HepG2 (cell line): ENCODE results near the gene PSMC1. TPM values are rescaled to one million over a fixed set of nuclear protein-coding genes. Genes with fewer than 3 reads are reported as not detected.
A peak's percentile ranks its signal among the peaks of the same experiment; 100 is the strongest.

Experiments
- ATAC-seq: fragments of 200-7000 bp; cut with Tn5 transposase; 3 replicates; pipeline ENCODE4 v1.9.1; 2020; ENCODE audit warnings: mild to moderate bottlenecking, moderate library complexity
- BruUV-seq: library from RNA; stranded (reverse); fragments of 400-500 nt; replicated peaks from 2 replicates; lab custom pipeline; 2021; lab: Mats Ljungman, UMichigan
- CTCF ChIA-PET: fragments of 300-600 bp; formaldehyde crosslinking; extraction: SDS; loops from one replicate; lab custom pipeline; 2021; ENCODE audit warnings: low total read pairs, inconsistent platforms, low intra/inter-chr PET ratio; lab: Yijun Ruan, JAX
- POLR2A ChIA-PET: fragments of 350-600 bp; sonication (Branson Sonifier 250); formaldehyde crosslinking; loops from one replicate; lab custom pipeline; 2020; ENCODE audit warnings: antibody characterized with exemption, inconsistent platforms; lab: Yijun Ruan, JAX
- DNase-seq: peaks from one replicate; pipeline ENCODE4 v3.0.0-alpha.2; 2015; ENCODE audit warnings: low spot score
- FAIRE-seq: peaks from 3 replicates; lab custom pipeline; 2011; peaks lifted over from hg19 to GRCh38; lab: Jason Lieb, UNC
- H2AFZ ChIP-seq: one replicate; pipeline ENCODE4 v1.6.1; 2011; ENCODE audit warnings: low read length, inconsistent platforms
- H3K27ac ChIP-seq: fragments of 300-600 bp; 3 replicates; pipeline ENCODE4 v1.8.0; 2011; ENCODE audit warnings: mixed run types, mild to moderate bottlenecking, mixed read lengths, low read length, inconsistent platforms; ENCODE audit not compliant: insufficient read depth; ENCODE audit errors: extremely low read length
- H3K27me3 ChIP-seq, 2 experiments: fragments of 200-600 bp in 1 of 2; 2 replicates in 1 of 2; 3 replicates in 1 of 2; pipeline versions ENCODE4 v1.6.0 to v1.8.0; 2011; ENCODE audit warnings: low read length in 2 of 2, mild to moderate bottlenecking in 2 of 2, moderate library complexity in 2 of 2, inconsistent platforms in 1 of 2; ENCODE audit not compliant: insufficient read depth in 2 of 2, control insufficient read depth in 1 of 2
- H3K36me3 ChIP-seq, 2 experiments: fragments of 200-600 bp in 1 of 2; replicated peaks in 1 of 2; 2 replicates in 1 of 2; 3 replicates in 1 of 2; pipeline versions ENCODE4 v1.5.1 to v1.8.0; 2011; ENCODE audit warnings: low read length in 2 of 2, inconsistent platforms in 1 of 2; ENCODE audit not compliant: insufficient read depth in 2 of 2, control insufficient read depth in 1 of 2
- H3K4me1 ChIP-seq: 2 replicates; pipeline ENCODE4 v1.5.1; 2012; ENCODE audit warnings: low read length, inconsistent platforms; ENCODE audit not compliant: insufficient read depth
- H3K4me2 ChIP-seq: 2 replicates; pipeline ENCODE4 v1.6.0; 2011; ENCODE audit warnings: low read depth, low read length, inconsistent platforms
- H3K4me3 ChIP-seq, 3 experiments: fragments of 200-600 bp in 1 of 3; sonication (generic), shearing (Covaris generic) in 1 of 3; replicated peaks in 1 of 3; 2 replicates each; pipeline ENCODE4 v1.5.1; 2011 to 2016; ENCODE audit warnings: low read length in 3 of 3, inconsistent platforms in 2 of 3, low read depth in 2 of 3, mild to moderate bottlenecking in 2 of 3, control low read depth in 1 of 3, mixed read lengths in 1 of 3; ENCODE audit not compliant: insufficient read depth in 1 of 3
- H3K79me2 ChIP-seq: one replicate; pipeline ENCODE4 v1.6.1; 2011; ENCODE audit warnings: low read length, inconsistent platforms; ENCODE audit not compliant: insufficient read depth
- H3K9ac ChIP-seq: 2 replicates; pipeline ENCODE4 v1.6.0; 2011; ENCODE audit warnings: mild to moderate bottlenecking, low read depth, low read length, inconsistent platforms; ENCODE audit not compliant: insufficient read depth
- H3K9me3 ChIP-seq: 2 replicates; pipeline ENCODE4 v1.5.1; 2012; ENCODE audit warnings: mild to moderate bottlenecking, low read length
- H4K20me1 ChIP-seq: 2 replicates; pipeline ENCODE4 v1.6.0; 2011; ENCODE audit warnings: inconsistent platforms, mild to moderate bottlenecking, low read length, moderate library complexity; ENCODE audit not compliant: insufficient read depth
- FOXK1 ChIP-seq: sonication (generic); formaldehyde crosslinking; IDR thresholded peaks from 2 replicates; pipeline ENCODE4 v1.4.0; 2020; ENCODE audit warnings: low read depth, missing genetic modification reagents, borderline replicate concordance
- GFI1 ChIP-seq: sonication (generic); formaldehyde crosslinking; IDR thresholded peaks from 2 replicates; pipeline ENCODE4 v1.5.0; 2020; ENCODE audit warnings: missing genetic modification reagents, mild to moderate bottlenecking, borderline replicate concordance
- KDM2A ChIP-seq: sonication (generic); formaldehyde crosslinking; IDR thresholded peaks from 2 replicates; pipeline ENCODE4 v1.4.0; 2020; ENCODE audit warnings: low read depth, missing genetic modification reagents, borderline replicate concordance
- RNF2 ChIP-seq: fragments of 450-650 bp; conservative IDR thresholded peaks from 2 replicates; pipeline ENCODE4 v1.6.1; 2016; ENCODE audit warnings: low read depth
- SETDB1 ChIP-seq: sonication (generic); formaldehyde crosslinking; IDR thresholded peaks from 2 replicates; pipeline ENCODE4 v1.5.1; 2020; ENCODE audit warnings: missing genetic modification reagents, mild to moderate bottlenecking, borderline replicate concordance
- TEAD2 ChIP-seq: sonication (generic); formaldehyde crosslinking; IDR thresholded peaks from 2 replicates; pipeline ENCODE4 v1.9.0; 2021; ENCODE audit warnings: missing genetic modification reagents
- TEAD3 ChIP-seq: optimal IDR thresholded peaks from 2 replicates; pipeline ENCODE3; 2016; ENCODE audit warnings: borderline replicate concordance
- WGBS: methylation state at CpG from one replicate; pipeline ENCODE4 v1.1.6; 2017; ENCODE audit warnings: low lambda C conversion rate; 5-methylcytosine and 5-hydroxymethylcytosine counted together
- in situ Hi-C: cut with HindIII; loops from 2 replicates; pipeline ENCODE4 v1.10.0; 2017; ENCODE audit warnings: low pct_unique_long_range_greater_than_20kb; ENCODE audit not compliant: extremely low pct_ligation_motif_present
- intact Hi-C: fragments of 100-400 bp; cut with micrococcal nuclease; formaldehyde crosslinking; loops from one replicate; pipeline ENCODE4 v1.10.0; 2022; ENCODE audit not compliant: unreplicated experiment
- polyA plus RNA-seq, 8 experiments: library from polyadenylated mRNA; depleted of rRNA in 3 of 8; stranded (reverse) in 7 of 8; unstranded in 1 of 8; fragments of >200 nt; fragmentation: Illumina TruSeq in 4 of 8; extraction: Trizol in 4 of 8; gene quantifications; 2 replicates each; pipeline versions ENCODE4 v1.2.1 to v1.2.3, GENCODE V29; 2011 to 2016; ENCODE audit warnings: low read depth in 4 of 8, missing spikeins in 1 of 8, mixed read lengths in 1 of 8; ENCODE audit not compliant: insufficient read depth in 1 of 8
- total RNA-seq, 5 experiments: library from RNA; depleted of rRNA; stranded (reverse); fragments of >200 nt; fragmentation: Illumina TruSeq; extraction: Trizol; gene quantifications; 2 replicates each; pipeline ENCODE4 v1.2.3, GENCODE V29; 2016; ENCODE audit warnings: low read depth in 1 of 5
- TF ChIP-seq, protein P1 (sequence below), 2 experiments: sonication (generic) in 1 of 2; formaldehyde crosslinking in 1 of 2; IDR thresholded peaks; 2 replicates each; pipeline versions ENCODE4 v1.5.1 to v1.6.1; 2011 to 2020; ENCODE audit warnings: borderline replicate concordance in 1 of 2, low read depth in 1 of 2, low read length in 1 of 2, mild to moderate bottlenecking in 1 of 2, missing genetic modification reagents in 1 of 2, moderate library complexity in 1 of 2

PSMC1 gene
- total and polyA plus RNA-seq, 2 of the 13 experiments (the other 11 are each of a cell fraction or from before 2014, with no cell fraction given): 48.6 to 167 TPM

DNA sequence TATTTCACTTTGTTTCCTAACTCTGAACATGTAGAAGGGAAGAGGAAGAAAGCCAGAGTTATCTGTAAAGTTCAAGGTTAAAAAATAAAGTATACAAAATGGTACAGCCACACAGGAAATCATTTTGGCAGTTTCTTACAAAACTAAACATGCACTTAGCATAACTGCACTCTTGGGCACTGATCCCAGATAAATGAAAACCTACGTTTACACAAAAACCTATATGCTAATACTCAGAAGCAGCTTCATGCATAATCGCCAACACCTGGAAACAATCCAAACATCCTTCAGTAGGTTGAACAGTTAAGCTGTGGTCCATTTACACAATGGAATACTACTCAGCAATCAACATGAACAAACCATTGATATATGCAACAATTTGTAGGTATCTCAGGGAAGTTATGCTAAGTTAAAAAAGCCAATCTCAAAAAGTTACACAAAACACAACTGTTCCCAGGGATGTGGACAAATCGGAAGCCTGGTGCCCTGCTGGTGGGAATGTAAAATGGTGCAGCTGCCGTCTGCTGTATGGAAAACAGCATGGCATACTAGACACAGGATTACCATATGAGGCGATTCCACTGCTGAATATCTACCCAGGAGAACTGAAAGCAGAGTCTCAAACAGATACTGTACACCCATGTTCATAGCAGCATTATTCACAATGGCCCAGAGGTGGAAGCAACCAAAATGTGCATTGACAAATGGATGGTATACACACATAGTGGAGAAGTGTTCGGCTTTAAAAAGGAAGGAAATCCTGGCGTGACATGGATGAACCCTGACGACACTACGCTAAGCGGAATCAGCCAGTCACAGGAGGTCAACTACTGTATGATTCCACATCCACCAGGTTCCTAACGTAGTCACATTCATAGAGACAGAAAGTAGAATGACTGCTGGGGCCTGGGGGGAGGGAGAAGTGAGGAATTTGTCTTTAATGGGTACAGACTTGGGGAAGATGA, 37.7 kb downstream of the PSMC1 start:
- POLR2A ChIA-PET: no interaction called here
- CTCF ChIA-PET: no interaction called here
- WGBS: 96% methylated on average over 11 of the region's 11 CpGs

DNA sequence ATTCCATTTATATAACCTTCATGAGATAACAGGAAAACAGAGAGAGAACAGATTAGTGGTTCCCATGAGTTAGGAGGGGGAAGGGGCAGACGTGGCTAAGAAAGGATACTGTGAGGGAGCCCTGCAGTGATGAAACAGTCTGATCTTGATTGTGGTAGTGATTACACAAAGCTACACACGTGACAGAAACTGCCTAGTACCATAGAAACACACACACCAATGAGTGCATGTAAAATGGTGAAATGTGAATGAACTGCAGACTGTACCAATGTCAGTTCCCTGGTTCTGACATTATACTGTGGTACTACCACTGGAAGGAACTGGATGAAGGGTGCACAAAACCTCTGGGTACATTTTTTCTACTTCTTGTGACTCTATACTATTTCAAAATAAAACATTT, 38.5 kb downstream of the PSMC1 start:
- Histone ChIP-seq H3K27ac (no peak overlapping the region), H3K4me2 (no peak overlapping the region), H3K9me3 (no peaks in the 10 kb centered on the region), H4K20me1 (no peaks in the 10 kb centered on the region), H3K79me2 (no peaks in the 10 kb centered on the region), H3K4me3 (no peak overlapping the region), H3K27me3 (no peaks in the 10 kb centered on the region), H3K4me1 (no peaks in the 10 kb centered on the region), H3K36me3 (peaks cover 4 to 57% of the 10 kb centered on the region in 2 experiments; a peak in 4 of 5 replicates), H2AFZ (no peak overlapping the region), H3K9ac (no peak overlapping the region)
- DNase-seq (no peak), FAIRE-seq (no peak), ATAC-seq (no peak)
- no peak for TF ChIP-seq RNF2
- TF ChIP-seq, protein P1, sequence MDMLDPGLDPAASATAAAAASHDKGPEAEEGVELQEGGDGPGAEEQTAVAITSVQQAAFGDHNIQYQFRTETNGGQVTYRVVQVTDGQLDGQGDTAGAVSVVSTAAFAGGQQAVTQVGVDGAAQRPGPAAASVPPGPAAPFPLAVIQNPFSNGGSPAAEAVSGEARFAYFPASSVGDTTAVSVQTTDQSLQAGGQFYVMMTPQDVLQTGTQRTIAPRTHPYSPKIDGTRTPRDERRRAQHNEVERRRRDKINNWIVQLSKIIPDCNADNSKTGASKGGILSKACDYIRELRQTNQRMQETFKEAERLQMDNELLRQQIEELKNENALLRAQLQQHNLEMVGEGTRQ (IDR thresholded peaks at IDR 0.05; ENCODE audit: low read depth, low read length): no peak
- TF ChIP-seq, protein P1 (CRISPR knock-in tag; IDR thresholded peaks at IDR 0.05; ENCODE audit: borderline replicate concordance): no peak
- TF ChIP-seq GFI1 (CRISPR knock-in tag): no peak
- no peak for TF ChIP-seq FOXK1
- TF ChIP-seq TEAD2 (CRISPR knock-in tag): no peak
- TF ChIP-seq SETDB1 (CRISPR knock-in tag): no peak
- CTCF ChIA-PET: no interaction called here
- 94% methylated on average over 2 of the region's 2 CpGs for WGBS
- intact Hi-C loops: no loop called here
- in situ Hi-C loops: no loop called here
- POLR2A ChIA-PET: no interaction called here
- no TSS peak for BruUV-seq

More for the DNA sequence above, 37.7 kb downstream of the PSMC1 start:
- DNase-seq: no peak
- ATAC-seq: peak; percentile 57; the same call in 2 of the 3 replicates
- Histone ChIP-seq H3K4me1 (no peaks in the 10 kb centered on the region; the same call in 1 of the 2 replicates), H3K36me3 (peaks cover 4 to 59% of the 10 kb centered on the region in 2 experiments), H3K27me3 (no peaks in the 10 kb centered on the region), H3K27ac (no peak overlapping the region), H3K4me3 (no peak overlapping the region), H3K9ac (no peak overlapping the region), H3K9me3 (no peaks in the 10 kb centered on the region), H4K20me1 (no peaks in the 10 kb centered on the region)
- BruUV-seq: no TSS peak
- TF ChIP-seq TEAD3 (peak; percentile 41), KDM2A (no peak)
- TF ChIP-seq, all 625 proteins: peak for 1
- intact Hi-C loops (no loop called here), in situ Hi-C loops (no loop called here)
- H2AFZ ChIP-seq: no peak overlapping the region
- H3K79me2 ChIP-seq: no peaks in the 10 kb centered on the region
- H3K4me2 ChIP-seq: no peak overlapping the region
- no peak for FAIRE-seq
